PC-3 (cell line): ENCODE data around the gene CSTPP1. TPM values are rescaled to one million over a fixed set of nuclear protein-coding genes. Genes with fewer than 3 reads are reported as not detected.
A peak's percentile ranks its signal among the peaks of the same experiment; 100 is the strongest.

Source experiments
- ATAC-seq: fragments of 200-7000 bp; cut with Tn5 transposase; 2 replicates; pipeline ENCODE4 v1.9.1; 2020; ENCODE audit warnings: mild to moderate bottlenecking, moderate library complexity
- BruUV-seq: library from RNA; stranded (reverse); fragments of 400-500 nt; replicated peaks from 2 replicates; lab custom pipeline; 2021; lab: Mats Ljungman, UMichigan
- CTCF ChIA-PET: fragments of 300-600 bp; sonication (Branson Sonifier 250); formaldehyde crosslinking; loops from one replicate; lab custom pipeline; 2022; ENCODE audit warnings: antibody characterized with exemption; lab: Charles Lee
- POLR2A ChIA-PET: fragments of 300-600 bp; sonication (Branson Sonifier 250); formaldehyde crosslinking; loops from one replicate; lab custom pipeline; 2022; ENCODE audit warnings: antibody characterized with exemption; ENCODE audit not compliant: unreplicated experiment; lab: Charles Lee
- DNase-seq: peaks from one replicate; pipeline ENCODE4 v3.0.0-alpha.2; 2015
- H2AFZ ChIP-seq: fragments of 300-600 bp; sonication (generic); 2 replicates; pipeline ENCODE4 v1.6.0; 2016; ENCODE audit warnings: antibody characterized with exemption, low read length
- H3F3A ChIP-seq: fragments of 300-600 bp; sonication (generic); one replicate; pipeline ENCODE4 v1.6.0; 2017; ENCODE audit warnings: antibody characterized with exemption, low read length, control low read depth, mild to moderate bottlenecking; ENCODE audit not compliant: unreplicated experiment
- H3K27ac ChIP-seq: fragments of 300-600 bp; sonication (generic); 2 replicates; pipeline ENCODE4 v1.5.1; 2016; ENCODE audit warnings: mild to moderate bottlenecking, low read length
- H3K27me3 ChIP-seq: fragments of 300-600 bp; sonication (generic); 2 replicates; pipeline ENCODE4 v1.6.1; 2016; ENCODE audit warnings: low read length, mixed read lengths
- H3K36me3 ChIP-seq: fragments of 300-600 bp; sonication (generic); 2 replicates; pipeline ENCODE4 v1.6.1; 2016; ENCODE audit warnings: low read depth, mixed run types, low read length, mixed read lengths
- H3K4me1 ChIP-seq: fragments of 300-600 bp; sonication (generic); 2 replicates; pipeline ENCODE4 v1.5.1; 2016; ENCODE audit warnings: low read length; ENCODE audit not compliant: insufficient read depth
- H3K4me2 ChIP-seq: fragments of 300-600 bp; sonication (generic); 2 replicates; pipeline ENCODE4 v1.6.0; 2016; ENCODE audit warnings: low read length
- H3K4me3 ChIP-seq: fragments of 300-600 bp; sonication (generic); 2 replicates; pipeline ENCODE4 v1.5.1; 2016; ENCODE audit warnings: mild to moderate bottlenecking, low read length, mixed read lengths
- H3K79me2 ChIP-seq: fragments of 300-600 bp; sonication (generic); 2 replicates; pipeline ENCODE4 v1.6.1; 2017; ENCODE audit warnings: low read length, mixed read lengths
- H3K9ac ChIP-seq: fragments of 300-600 bp; sonication (generic); 2 replicates; pipeline ENCODE4 v1.6.0; 2016; ENCODE audit warnings: mild to moderate bottlenecking, low read length
- H3K9me2 ChIP-seq: fragments of 300-600 bp; sonication (generic); replicated peaks from 2 replicates; pipeline ENCODE4 v1.6.1; 2016; ENCODE audit warnings: mixed run types, low read length, mixed read lengths
- H3K9me3 ChIP-seq: fragments of 300-600 bp; sonication (generic); 2 replicates; pipeline ENCODE4 v1.6.1; 2016; ENCODE audit warnings: low read length, mixed read lengths
- H4K20me1 ChIP-seq: fragments of 300-600 bp; sonication (generic); 2 replicates; pipeline ENCODE4 v1.6.1; 2016; ENCODE audit warnings: low read length, mixed read lengths
- EZH2 ChIP-seq: fragments of 300-600 bp; sonication (generic); IDR thresholded peaks from one replicate; pipeline ENCODE4 v1.6.1; 2017; ENCODE audit warnings: antibody characterized with exemption, mild to moderate bottlenecking, low read length; ENCODE audit not compliant: unreplicated experiment
- EZH2phosphoT487 ChIP-seq: fragments of 300-600 bp; sonication (generic); IDR thresholded peaks from 2 replicates; pipeline ENCODE4 v1.6.1; 2018; ENCODE audit warnings: mild to moderate bottlenecking, antibody characterized with exemption, low read length, borderline replicate concordance
- intact Hi-C: fragments of 100-400 bp; cut with micrococcal nuclease; formaldehyde crosslinking; loops from 2 replicates; pipeline ENCODE4 v1.9.0; 2023
- total RNA-seq: library from RNA; depleted of rRNA; stranded (reverse); fragments of >200 nt; gene quantifications from 2 replicates; pipeline ENCODE4 v1.2.3, GENCODE V29; 2014
- TF ChIP-seq, protein P1 (sequence below): fragments of 300-600 bp; sonication (generic); conservative IDR thresholded peaks from 2 replicates; pipeline ENCODE4 v1.5.1; 2017; ENCODE audit warnings: antibody characterized with exemption, low read depth, mild to moderate bottlenecking, low read length

The CSTPP1 gene
- total RNA-seq, 1 experiment from 2014 or later: 21.7 TPM

- H3K4me1 ChIP-seq: peaks cover 19% of the 10 kb centered on the region
- no peaks in the 10 kb centered on the region; the same call in 1 of the 2 replicates for H4K20me1 ChIP-seq
- H3K9ac ChIP-seq: no peak overlapping the region
- intact Hi-C loops: no loop called here
- no peaks in the 10 kb centered on the region for H3K27me3 ChIP-seq
- DNase-seq (no peak), ATAC-seq (no peak)
- H3F3A ChIP-seq: no peaks in the 10 kb centered on the region
- H3K9me2 ChIP-seq: no peaks in the 10 kb centered on the region
- H3K79me2 ChIP-seq: no peaks in the 10 kb centered on the region
- no peak overlapping the region for H2AFZ ChIP-seq
- TF ChIP-seq, protein P1, sequence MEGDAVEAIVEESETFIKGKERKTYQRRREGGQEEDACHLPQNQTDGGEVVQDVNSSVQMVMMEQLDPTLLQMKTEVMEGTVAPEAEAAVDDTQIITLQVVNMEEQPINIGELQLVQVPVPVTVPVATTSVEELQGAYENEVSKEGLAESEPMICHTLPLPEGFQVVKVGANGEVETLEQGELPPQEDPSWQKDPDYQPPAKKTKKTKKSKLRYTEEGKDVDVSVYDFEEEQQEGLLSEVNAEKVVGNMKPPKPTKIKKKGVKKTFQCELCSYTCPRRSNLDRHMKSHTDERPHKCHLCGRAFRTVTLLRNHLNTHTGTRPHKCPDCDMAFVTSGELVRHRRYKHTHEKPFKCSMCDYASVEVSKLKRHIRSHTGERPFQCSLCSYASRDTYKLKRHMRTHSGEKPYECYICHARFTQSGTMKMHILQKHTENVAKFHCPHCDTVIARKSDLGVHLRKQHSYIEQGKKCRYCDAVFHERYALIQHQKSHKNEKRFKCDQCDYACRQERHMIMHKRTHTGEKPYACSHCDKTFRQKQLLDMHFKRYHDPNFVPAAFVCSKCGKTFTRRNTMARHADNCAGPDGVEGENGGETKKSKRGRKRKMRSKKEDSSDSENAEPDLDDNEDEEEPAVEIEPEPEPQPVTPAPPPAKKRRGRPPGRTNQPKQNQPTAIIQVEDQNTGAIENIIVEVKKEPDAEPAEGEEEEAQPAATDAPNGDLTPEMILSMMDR: no peak
- no peak for TF ChIP-seq EZH2phosphoT487
- no peak for TF ChIP-seq EZH2
- CTCF ChIA-PET: no interaction called here
- no peak overlapping the region for H3K4me3 ChIP-seq
- BruUV-seq: no TSS peak
- H3K27ac ChIP-seq: peak overlapping the region; percentile 22; the same call in 1 of the 2 replicates
- H3K36me3 ChIP-seq: no peaks in the 10 kb centered on the region
- POLR2A ChIA-PET: no interaction called here
- H3K9me3 ChIP-seq: no peaks in the 10 kb centered on the region
- peak overlapping the region; percentile 12; the same call in 1 of the 2 replicates for H3K4me2 ChIP-seq
These were observed 40.7 kb downstream of the CSTPP1 start for GRCh38 chr11:46977038-46977813.

DNA sequence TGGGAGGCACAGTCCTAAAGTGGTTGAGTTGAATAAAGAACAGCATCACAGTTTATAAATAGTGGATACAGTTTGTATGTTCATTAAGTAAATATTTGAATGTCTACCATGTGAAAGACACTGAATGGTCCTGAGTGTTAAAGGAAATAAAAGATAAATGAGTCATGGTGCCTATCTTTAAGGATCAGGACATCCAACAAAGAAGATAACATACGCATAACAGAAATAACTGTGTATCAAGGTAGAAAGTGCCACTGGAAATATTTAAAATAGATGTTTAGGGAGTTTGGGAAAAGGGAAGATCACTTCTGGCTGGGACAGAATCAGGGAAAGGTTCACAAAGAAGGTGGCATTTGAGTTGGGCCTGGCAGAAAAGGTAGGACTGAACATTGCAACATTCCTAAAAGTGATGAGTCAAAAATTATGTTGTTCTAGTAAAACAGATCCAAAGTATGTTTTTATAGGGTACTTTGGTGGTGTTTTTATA, 41.5 kb downstream of the CSTPP1 start:
- no peak overlapping the region for H2AFZ ChIP-seq
- BruUV-seq: no TSS peak
- no peaks in the 10 kb centered on the region for H3K9me2 ChIP-seq
- POLR2A ChIA-PET: no interaction called here
- H3K36me3 ChIP-seq: no peaks in the 10 kb centered on the region
- DNase-seq (peak; percentile 55), ATAC-seq (peak; percentile 99)
- H4K20me1 ChIP-seq: no peaks in the 10 kb centered on the region; the same call in 1 of the 2 replicates
- peaks cover 19% of the 10 kb centered on the region for H3K4me1 ChIP-seq
- no peak overlapping the region for H3K4me3 ChIP-seq
- H3K27me3 ChIP-seq: no peaks in the 10 kb centered on the region
- peak overlapping the region; percentile 33 for H3K27ac ChIP-seq
- TF ChIP-seq EZH2: no peak
- TF ChIP-seq, protein P1: no peak
- no peak for TF ChIP-seq EZH2phosphoT487
- no peaks in the 10 kb centered on the region for H3K79me2 ChIP-seq
- no peaks in the 10 kb centered on the region for H3K9me3 ChIP-seq
- H3K9ac ChIP-seq: no peak overlapping the region
- H3K4me2 ChIP-seq: peak overlapping the region; percentile 12
- intact Hi-C loops: no loop called here
- CTCF ChIA-PET: no interaction called here
- H3F3A ChIP-seq: no peaks in the 10 kb centered on the region

GRCh38 chr11:46979358-46979757, 42.8 kb downstream of the CSTPP1 start:
- Histone ChIP-seq H3K4me3 (no peak overlapping the region), H3K9ac (no peak overlapping the region), H3K27me3 (no peaks in the 10 kb centered on the region), H3K36me3 (no peaks in the 10 kb centered on the region), H3K9me3 (no peaks in the 10 kb centered on the region), H3K4me2 (no peak overlapping the region), H3K4me1 (peaks cover 23% of the 10 kb centered on the region), H3K79me2 (no peaks in the 10 kb centered on the region), H4K20me1 (no peaks in the 10 kb centered on the region; the same call in 1 of the 2 replicates), H2AFZ (no peak overlapping the region), H3K27ac (no peak overlapping the region), H3F3A (no peaks in the 10 kb centered on the region), H3K9me2 (no peaks in the 10 kb centered on the region)
- TF ChIP-seq, protein P1: no peak
- TF ChIP-seq EZH2: no peak
- POLR2A ChIA-PET: no interaction called here
- DNase-seq: no peak
- BruUV-seq: no TSS peak
- no peak for ATAC-seq
- intact Hi-C loops: no loop called here
- CTCF ChIA-PET: no interaction called here
